Measurements from ENCODE around the gene IL17D. TPM values are rescaled to one million over a fixed set of nuclear protein-coding genes. Genes with fewer than 3 reads are reported as not detected.
"Not testable (repeated sequence)": the region's sequence is repeated elsewhere in the genome, so short reads cannot be mapped to it uniquely, and the experiment has no call there.

IL17D gene
- total RNA-seq, 2 experiments from 2014 or later = 0.47 TPM; not detected in 1

GRCh38 chr13:20673715-20674114 is 29.8 kb upstream of the IL17D start:
- no peaks in the 10 kb centered on the region for H3K36me3 ChIP-seq (ENCODE audit: insufficient read depth, low read length)
- H3K27me3 ChIP-seq (ENCODE audit: control insufficient read depth in 1 of 2, insufficient read depth in 2 of 2, low read length in 2 of 2) = no peaks in the 10 kb centered on the region
- H3K4me3 ChIP-seq (ENCODE audit: low read length) = no peak overlapping the region
- no peaks in the 10 kb centered on the region for H3K4me1 Mint-ChIP-seq (ENCODE audit: low read depth)
- H3K36me3 Mint-ChIP-seq (ENCODE audit: low read depth) = peaks cover 52% of the 10 kb centered on the region
- intact Hi-C loops (cut with DNase I, micrococcal nuclease) = no loop called here
- H3K27ac Mint-ChIP-seq = no peak overlapping the region
- H3K4me3 Mint-ChIP-seq = no peak overlapping the region
- POLR2A ChIA-PET = no interaction called here
- CTCF ChIA-PET = no interaction called here
- H3K27ac ChIP-seq (ENCODE audit: low read depth in 1 of 2, low read length in 2 of 2) = no peak overlapping the region
- no peak for ATAC-seq (ENCODE audit: poor library complexity)
- H3K9me3 ChIP-seq (ENCODE audit: control insufficient read depth in 1 of 2, insufficient read depth in 1 of 2, low read length in 2 of 2) = no peaks in the 10 kb centered on the region
- no peaks in the 10 kb centered on the region for H3K4me1 ChIP-seq (ENCODE audit: insufficient read depth, low read length)
- H3K27me3 Mint-ChIP-seq = no peaks in the 10 kb centered on the region
- DNase-seq = no peak
- no peaks in the 10 kb centered on the region for H3K9me3 Mint-ChIP-seq
- no peak for TF ChIP-seq CTCF (IDR thresholded peaks at IDR 0.05)

GRCh38 chr13:20676213-20676612 is 27.3 kb upstream of the IL17D start:
- Mint-ChIP-seq H3K27me3 (no peaks in the 10 kb centered on the region), H3K9me3 (no peaks in the 10 kb centered on the region), H3K4me1 (ENCODE audit: low read depth) (no peaks in the 10 kb centered on the region), H3K36me3 (ENCODE audit: low read depth) (peaks cover 56% of the 10 kb centered on the region), H3K4me3 (no peak overlapping the region), H3K27ac (no peak overlapping the region)
- ChIA-PET POLR2A (no interaction called here), CTCF (interaction anchor here (0.6 kb wide), 1 partner anchor 8 kb away, joined by 3 read pairs; no protein-coding TSS in a partner anchor)
- Histone ChIP-seq H3K27ac (ENCODE audit: low read depth in 1 of 2, low read length in 2 of 2) (no peak overlapping the region), H3K4me3 (ENCODE audit: low read length) (no peak overlapping the region), H3K27me3 (ENCODE audit: control insufficient read depth in 1 of 2, insufficient read depth in 2 of 2, low read length in 2 of 2) (no peaks in the 10 kb centered on the region), H3K9me3 (ENCODE audit: control insufficient read depth in 1 of 2, insufficient read depth in 1 of 2, low read length in 2 of 2) (no peaks in the 10 kb centered on the region), H3K4me1 (ENCODE audit: insufficient read depth, low read length) (no peaks in the 10 kb centered on the region), H3K36me3 (ENCODE audit: insufficient read depth, low read length) (no peaks in the 10 kb centered on the region)
- ATAC-seq (ENCODE audit: poor library complexity) (no peak), DNase-seq (no peak)
- intact Hi-C loops (cut with DNase I, micrococcal nuclease) = no loop called here
- TF ChIP-seq CTCF (IDR thresholded peaks at IDR 0.05) = no peak

GRCh38 chr13:20678606-20679005 is 24.9 kb upstream of the IL17D start:
- H3K27ac ChIP-seq (ENCODE audit: low read depth in 1 of 2, low read length in 2 of 2); H3K27ac Mint-ChIP-seq; intact Hi-C loops (cut with DNase I, micrococcal nuclease); DNase-seq; CTCF ChIA-PET; H3K27me3 Mint-ChIP-seq; ATAC-seq (ENCODE audit: poor library complexity); H3K9me3 ChIP-seq (ENCODE audit: control insufficient read depth in 1 of 2, insufficient read depth in 1 of 2, low read length in 2 of 2); H3K4me1 ChIP-seq (ENCODE audit: insufficient read depth, low read length); H3K4me3 ChIP-seq (ENCODE audit: low read length); POLR2A ChIA-PET; H3K9me3 Mint-ChIP-seq; H3K27me3 ChIP-seq (ENCODE audit: control insufficient read depth in 1 of 2, insufficient read depth in 2 of 2, low read length in 2 of 2); H3K36me3 ChIP-seq (ENCODE audit: insufficient read depth, low read length); H3K4me3 Mint-ChIP-seq; H3K4me1 Mint-ChIP-seq (ENCODE audit: low read depth): not testable (repeated sequence)
- peaks cover 34% of the 10 kb centered on the region for H3K36me3 Mint-ChIP-seq (ENCODE audit: low read depth)

GRCh38 chr13:20679879-20680278 is 23.6 kb upstream of the IL17D start:
- no peak overlapping the region for H3K27ac Mint-ChIP-seq
- POLR2A ChIA-PET = no interaction called here

More at GRCh38 chr13:20679879-20680278, 23.6 kb upstream of the IL17D start:
- no peak overlapping the region for H3K4me3 Mint-ChIP-seq
- no peaks in the 10 kb centered on the region for H3K9me3 Mint-ChIP-seq
- no peaks in the 10 kb centered on the region for H3K4me1 Mint-ChIP-seq (ENCODE audit: low read depth)
- CTCF ChIA-PET = no interaction called here
- H3K4me1 ChIP-seq (ENCODE audit: insufficient read depth, low read length) = no peaks in the 10 kb centered on the region
- H3K36me3 ChIP-seq (ENCODE audit: insufficient read depth, low read length) = no peaks in the 10 kb centered on the region
- peaks cover 27% of the 10 kb centered on the region for H3K36me3 Mint-ChIP-seq (ENCODE audit: low read depth)
- DNase-seq = no peak
- no peaks in the 10 kb centered on the region for H3K27me3 ChIP-seq (ENCODE audit: control insufficient read depth in 1 of 2, insufficient read depth in 2 of 2, low read length in 2 of 2)
- TF ChIP-seq CTCF (IDR thresholded peaks at IDR 0.05) = no peak
- no peak overlapping the region for H3K27ac ChIP-seq (ENCODE audit: low read depth in 1 of 2, low read length in 2 of 2)
- intact Hi-C loops (cut with DNase I, micrococcal nuclease) = no loop called here
- ATAC-seq (ENCODE audit: poor library complexity) = no peak
- no peaks in the 10 kb centered on the region for H3K27me3 Mint-ChIP-seq
- no peaks in the 10 kb centered on the region for H3K9me3 ChIP-seq (ENCODE audit: control insufficient read depth in 1 of 2, insufficient read depth in 1 of 2, low read length in 2 of 2)
- no peak overlapping the region for H3K4me3 ChIP-seq (ENCODE audit: low read length)

Data from CD4-positive, alpha-beta T cell (primary cell).